Renal cortex interstitium (tissue), 11 donors: ENCODE data around the gene SLAMF7. TPM values are rescaled to one million over a fixed set of nuclear protein-coding genes. Genes with fewer than 3 reads are reported as not detected.
"Not testable (repeated sequence)": the region's sequence is repeated elsewhere in the genome, so short reads cannot be mapped to it uniquely, and the experiment has no call there.

Experiments used
- DNase-seq, 11 donors: peaks; one replicate each; pipeline ENCODE4 v3.0.0-alpha.2; 2013; ENCODE audit warnings: low read depth in 9 of 11, low spot score in 4 of 11; ENCODE audit errors: extremely low read depth in 1 of 11
- polyA plus RNA-seq, 3 donors: library from polyadenylated mRNA; unstranded; fragments of 120-200 nt; gene quantifications; one replicate each; pipeline ENCODE4 v1.2.1, GENCODE V29; 2013; ENCODE audit not compliant: insufficient read length in 3 of 3

Gene SLAMF7
- polyA plus RNA-seq, 3 donors: 0.33 to 0.40 (median 0.33) TPM

- DNase-seq: no peak
Measured at GRCh38 chr1:160763993-160764392, 24.9 kb downstream of the SLAMF7 start.

GRCh38 chr1:160767395-160768294, 28.6 kb downstream of the SLAMF7 start:
- DNase-seq: no peak

- DNase-seq: no peak
Measured at GRCh38 chr1:160768295-160768657, 29.2 kb downstream of the SLAMF7 start.

- DNase-seq: no peak
Measured at GRCh38 chr1:160772331-160772730, 33.3 kb downstream of the SLAMF7 start.

GRCh38 chr1:160773093-160773492, 34.0 kb downstream of the SLAMF7 start:
- DNase-seq: no peak

GRCh38 chr1:160774886-160775719, 36.1 kb downstream of the SLAMF7 start:
- DNase-seq: no peak

- no peak for DNase-seq
Measured at GRCh38 chr1:160776178-160776577, 37.1 kb downstream of the SLAMF7 start.

- DNase-seq: peak in 5 of 11 donors; percentile 5 to 9 (median 6)
Measured at GRCh38 chr1:160777486-160778089, 38.5 kb downstream of the SLAMF7 start.

- DNase-seq: no peak
Measured at GRCh38 chr1:160778976-160779375, 39.9 kb downstream of the SLAMF7 start.

- DNase-seq: no peak
Measured at GRCh38 chr1:160779626-160780397, 40.8 kb downstream of the SLAMF7 start.

GRCh38 chr1:160780398-160780755, 41.3 kb downstream of the SLAMF7 start:
- DNase-seq: no peak

- DNase-seq: peak; percentile 7 to 64 (median 34)
Measured at GRCh38 chr1:160781186-160781766, 42.2 kb downstream of the SLAMF7 start.

- no peak for DNase-seq
Measured at GRCh38 chr1:160781914-160782689, 43.1 kb downstream of the SLAMF7 start.

GRCh38 chr1:160782988-160783765, 44.1 kb downstream of the SLAMF7 start:
- DNase-seq: not testable (repeated sequence)

GRCh38 chr1:160789051-160789701, 50.1 kb downstream of the SLAMF7 start:
- no peak for DNase-seq

GRCh38 chr1:160789702-160790611, 50.9 kb downstream of the SLAMF7 start:
- no peak for DNase-seq
